Mesothelial cell of epicardium (in vitro differentiated cells): ENCODE data around the gene STK40. TPM values are rescaled to one million over a fixed set of nuclear protein-coding genes. Genes with fewer than 3 reads are reported as not detected.

Experiments
- DNase-seq, 2 experiments: peaks; one replicate each; pipeline ENCODE4 v3.0.0; 2021; ENCODE audit warnings: low spot score in 2 of 2; ENCODE audit not compliant: unreplicated experiment in 2 of 2
- H3K27ac Mint-ChIP-seq: 2 replicates; pipeline ENCODE4 v1.8.0; 2021; ENCODE audit warnings: mixed read lengths
- H3K27me3 Mint-ChIP-seq: 2 replicates; pipeline ENCODE4 v1.8.0; 2021; ENCODE audit warnings: low read depth, mixed read lengths
- H3K36me3 Mint-ChIP-seq: 2 replicates; pipeline ENCODE4 v1.8.0; 2021; ENCODE audit warnings: mixed read lengths
- H3K4me1 Mint-ChIP-seq: 2 replicates; pipeline ENCODE4 v1.8.0; 2021; ENCODE audit warnings: mixed read lengths
- H3K4me3 Mint-ChIP-seq: 2 replicates; pipeline ENCODE4 v1.8.0; 2021; ENCODE audit warnings: mild to moderate bottlenecking, moderate library complexity, mixed read lengths
- H3K9me3 Mint-ChIP-seq: 2 replicates; pipeline ENCODE4 v1.8.0; 2021; ENCODE audit warnings: mixed read lengths
- CTCF ChIP-seq: fragments of 200-600 bp; sonication (generic); IDR thresholded peaks from one replicate; pipeline ENCODE4 v1.5.0; 2021; ENCODE audit warnings: antibody characterized with exemption; ENCODE audit not compliant: unreplicated experiment
- total RNA-seq: library from RNA; stranded (reverse); gene quantifications from 3 replicates; pipeline ENCODE4 v1.2.1, GENCODE V29; 2021

Gene STK40
- total RNA-seq, 1 donor from 2014 or later, result 42.7 TPM

GRCh38 chr1:36415661-36416326, 30.1 kb upstream of the STK40 start:
- no peak overlapping the region for H3K4me3 Mint-ChIP-seq
- H3K27me3 Mint-ChIP-seq, result no peaks in the 10 kb centered on the region
- DNase-seq, result no peak
- H3K4me1 Mint-ChIP-seq, result peaks cover 6% of the 10 kb centered on the region
- TF ChIP-seq CTCF, result no peak
- H3K36me3 Mint-ChIP-seq, result peaks cover 30% of the 10 kb centered on the region
- H3K27ac Mint-ChIP-seq, result no peak overlapping the region
- H3K9me3 Mint-ChIP-seq, result peaks cover 10% of the 10 kb centered on the region

- H3K9me3 Mint-ChIP-seq, result peaks cover 10% of the 10 kb centered on the region
- H3K36me3 Mint-ChIP-seq, result peaks cover 33% of the 10 kb centered on the region
- no peak for DNase-seq
- no peak overlapping the region for H3K27ac Mint-ChIP-seq
- no peak for TF ChIP-seq CTCF
- no peak overlapping the region for H3K4me3 Mint-ChIP-seq
- no peaks in the 10 kb centered on the region for H3K4me1 Mint-ChIP-seq
- no peaks in the 10 kb centered on the region for H3K27me3 Mint-ChIP-seq
These were observed 28.7 kb upstream of the STK40 start for GRCh38 chr1:36414384-36414783.

GRCh38 chr1:36411674-36412648, 26.2 kb upstream of the STK40 start:
- Mint-ChIP-seq H3K27me3 (no peaks in the 10 kb centered on the region), H3K4me3 (no peak overlapping the region), H3K27ac (no peak overlapping the region), H3K4me1 (peaks cover 3% of the 10 kb centered on the region), H3K36me3 (peaks cover 31% of the 10 kb centered on the region), H3K9me3 (peaks cover 10% of the 10 kb centered on the region)
- no peak for DNase-seq
- no peak for TF ChIP-seq CTCF

GRCh38 chr1:36408479-36408878, 22.8 kb upstream of the STK40 start:
- Mint-ChIP-seq H3K27me3 (no peaks in the 10 kb centered on the region), H3K9me3 (peaks cover 5% of the 10 kb centered on the region), H3K27ac (peak overlapping the region; percentile 30), H3K4me3 (no peak overlapping the region), H3K36me3 (peaks cover 22% of the 10 kb centered on the region), H3K4me1 (peaks cover 3% of the 10 kb centered on the region)
- no peak for TF ChIP-seq CTCF
- no peak for DNase-seq

GRCh38 chr1:36406440-36406839, 20.7 kb upstream of the STK40 start:
- Mint-ChIP-seq H3K4me3 (no peak overlapping the region), H3K27ac (no peak overlapping the region)

More at GRCh38 chr1:36406440-36406839, 20.7 kb upstream of the STK40 start:
- H3K9me3 Mint-ChIP-seq, result peaks cover 2% of the 10 kb centered on the region
- DNase-seq, result no peak
- H3K36me3 Mint-ChIP-seq, result peaks cover 12% of the 10 kb centered on the region
- H3K4me1 Mint-ChIP-seq, result peaks cover 11% of the 10 kb centered on the region
- H3K27me3 Mint-ChIP-seq, result no peaks in the 10 kb centered on the region
- TF ChIP-seq CTCF, result no peak
